PC-9 (cell line): ENCODE measurements around the gene ADIPOR2. TPM values are rescaled to one million over a fixed set of nuclear protein-coding genes. Genes with fewer than 3 reads are reported as not detected.

Source experiments
- BruUV-seq: library from RNA; stranded (reverse); fragments of 400-500 nt; replicated peaks from 2 replicates; lab custom pipeline; 2021; lab: Mats Ljungman, UMichigan
- CTCF ChIA-PET: fragments of 300-600 bp; sonication (Branson Sonifier 250); formaldehyde crosslinking; loops from one replicate; lab custom pipeline; 2022; ENCODE audit warnings: antibody characterized with exemption; lab: Charles Lee
- POLR2A ChIA-PET: fragments of 300-600 bp; sonication (Branson Sonifier 250); formaldehyde crosslinking; loops from one replicate; lab custom pipeline; 2022; ENCODE audit warnings: antibody characterized with exemption; ENCODE audit not compliant: unreplicated experiment; lab: Charles Lee
- DNase-seq, 2 experiments: peaks; one replicate each; pipeline versions ENCODE4 v3.0.0 to v3.0.0-alpha.2; 2015 to 2022; ENCODE audit warnings: mixed read lengths in 1 of 2
- H2AFZ ChIP-seq: fragments of 200-600 bp; sonication (generic); 2 replicates; pipeline ENCODE4 v1.8.1; 2017; ENCODE audit warnings: antibody characterized with exemption
- H3F3A ChIP-seq: fragments of 200-600 bp; sonication (generic); 2 replicates; pipeline ENCODE4 v1.8.1; 2017; ENCODE audit warnings: antibody characterized with exemption, mild to moderate bottlenecking, low read depth; ENCODE audit not compliant: insufficient read depth
- H3K27ac ChIP-seq: fragments of 200-600 bp; sonication (generic); 2 replicates; pipeline ENCODE4 v1.6.1; 2016; ENCODE audit warnings: mixed run types
- H3K27me3 ChIP-seq: fragments of 200-600 bp; sonication (generic); 2 replicates; pipeline ENCODE4 v1.6.1; 2016; ENCODE audit warnings: low read depth, mixed run types; ENCODE audit not compliant: insufficient read depth
- H3K36me3 ChIP-seq: fragments of 200-600 bp; sonication (generic); 2 replicates; pipeline ENCODE4 v1.6.1; 2016; ENCODE audit warnings: low read depth, mixed run types
- H3K4me1 ChIP-seq: fragments of 200-600 bp; sonication (generic); replicated peaks from 2 replicates; pipeline ENCODE4 v1.6.1; 2016; ENCODE audit warnings: mixed run types; ENCODE audit not compliant: insufficient read depth
- H3K4me2 ChIP-seq: fragments of 200-600 bp; sonication (generic); 2 replicates; pipeline ENCODE4 v1.6.1; 2017; ENCODE audit warnings: mixed run types
- H3K4me3 ChIP-seq: fragments of 200-600 bp; sonication (generic); 2 replicates; pipeline ENCODE4 v1.6.1; 2016; ENCODE audit warnings: mixed run types
- H3K79me2 ChIP-seq: fragments of 200-600 bp; sonication (generic); 2 replicates; pipeline ENCODE4 v1.6.1; 2017; ENCODE audit warnings: low read depth, mixed run types
- H3K9me2 ChIP-seq: fragments of 200-600 bp; sonication (generic); 2 replicates; pipeline ENCODE4 v1.8.1; 2017; ENCODE audit warnings: mild to moderate bottlenecking; ENCODE audit not compliant: insufficient read depth
- H3K9me3 ChIP-seq: fragments of 200-600 bp; sonication (generic); 2 replicates; pipeline ENCODE4 v1.8.1; 2016; ENCODE audit warnings: low read depth; ENCODE audit not compliant: insufficient read depth
- H4K20me1 ChIP-seq: fragments of 200-600 bp; sonication (generic); 2 replicates; pipeline ENCODE4 v1.8.1; 2017; ENCODE audit not compliant: insufficient read depth
- CTCF ChIP-seq: fragments of 200-600 bp; sonication (generic); conservative IDR thresholded peaks from 2 replicates; pipeline ENCODE4 v1.6.1; 2017; ENCODE audit warnings: mixed run types, antibody characterized with exemption, mild to moderate bottlenecking, moderate library complexity
- EZH2 ChIP-seq: fragments of 200-600 bp; sonication (generic); IDR thresholded peaks from 2 replicates; pipeline ENCODE4 v1.8.0; 2017; ENCODE audit warnings: antibody characterized with exemption, low read depth
- intact Hi-C: fragments of 100-400 bp; cut with micrococcal nuclease; formaldehyde crosslinking; loops from one replicate; pipeline ENCODE4 v1.10.0; 2022; ENCODE audit not compliant: unreplicated experiment
- total RNA-seq: library from RNA; stranded (reverse); gene quantifications from 2 replicates; pipeline ENCODE4 v1.2.3, GENCODE V29; 2021

The ADIPOR2 gene
- total RNA-seq, 1 experiment from 2014 or later, result 107 TPM

DNA sequence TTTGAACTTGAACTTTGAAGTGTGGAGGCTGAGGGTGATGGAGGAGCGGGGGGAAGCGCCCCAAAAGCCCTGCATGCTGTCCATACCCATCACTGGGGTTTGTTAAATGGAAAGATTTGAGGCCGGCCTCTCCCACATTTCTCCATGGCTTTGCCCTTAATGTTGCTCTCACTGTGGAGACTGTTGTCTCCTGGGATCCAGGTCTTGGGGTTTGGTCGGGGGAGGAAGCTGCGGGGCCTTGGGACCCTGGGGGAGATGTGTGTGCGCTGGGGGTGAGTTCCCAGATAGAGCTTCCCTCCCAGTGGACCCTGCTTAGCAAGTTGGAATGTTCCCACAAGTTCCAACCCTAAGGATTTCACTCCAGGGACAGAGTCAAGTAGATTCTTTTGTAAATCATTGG lies 101.5 kb downstream of the ADIPOR2 start:
- POLR2A ChIA-PET, result no interaction called here

DNA sequence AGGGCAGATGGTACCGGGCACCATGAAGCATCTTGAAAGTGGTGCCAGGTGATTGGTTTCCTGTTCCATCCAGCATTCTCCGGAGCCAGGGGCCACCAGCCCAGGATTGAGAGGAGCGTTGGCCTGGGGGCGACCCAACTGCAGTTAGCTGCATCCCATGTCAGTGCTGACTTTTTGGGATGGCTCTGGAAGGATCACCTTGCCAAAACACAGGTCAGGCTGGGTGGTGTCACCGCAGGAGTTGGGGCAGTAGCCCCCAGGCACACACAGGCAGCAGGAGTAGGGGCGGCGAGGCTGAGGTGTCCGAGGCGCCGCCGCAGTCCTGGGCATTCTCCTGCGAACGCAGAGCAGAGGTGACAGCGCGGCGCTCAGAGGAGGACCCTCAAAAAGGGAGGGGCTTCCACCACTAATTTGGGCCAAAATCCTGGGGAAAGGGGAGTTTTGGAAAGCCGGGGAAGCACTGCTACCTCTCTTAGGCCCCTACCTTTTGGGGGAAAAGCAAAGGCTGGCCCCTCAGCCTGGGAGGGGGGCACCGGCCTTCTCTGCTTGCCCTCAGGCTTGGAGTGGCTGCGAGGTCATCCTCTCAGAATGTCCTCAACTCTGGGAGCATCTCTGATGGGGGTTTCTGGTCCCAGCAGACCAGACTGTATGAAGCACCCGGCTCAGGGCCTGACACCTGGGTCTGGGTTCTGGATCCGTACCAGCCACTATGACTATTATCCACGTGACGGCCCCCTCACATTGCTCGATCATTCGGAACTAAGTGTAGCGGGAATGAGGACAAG lies 102.7 kb downstream of the ADIPOR2 start:
- POLR2A ChIA-PET, result no interaction called here
- no peaks in the 10 kb centered on the region for H3K27me3 ChIP-seq
- peaks cover under 1% of the 10 kb centered on the region; the same call in 1 of the 2 replicates for H3F3A ChIP-seq
- CTCF ChIA-PET, result no interaction called here
- TF ChIP-seq CTCF (no peak), EZH2 (no peak)
- no peak overlapping the region for H3K4me3 ChIP-seq
- H2AFZ ChIP-seq, result no peak overlapping the region
- intact Hi-C loops, result no loop called here
- H3K79me2 ChIP-seq, result no peaks in the 10 kb centered on the region
- DNase-seq, result no peak
- no peaks in the 10 kb centered on the region for H3K9me3 ChIP-seq
- no TSS peak for BruUV-seq
- no peak overlapping the region for H3K4me2 ChIP-seq
- no peaks in the 10 kb centered on the region for H4K20me1 ChIP-seq
- H3K4me1 ChIP-seq, result peaks cover 6% of the 10 kb centered on the region; the same call in 1 of the 2 replicates
- no peaks in the 10 kb centered on the region for H3K36me3 ChIP-seq
- no peak overlapping the region for H3K27ac ChIP-seq
- no peaks in the 10 kb centered on the region for H3K9me2 ChIP-seq

More for the DNA sequence above, 101.5 kb downstream of the ADIPOR2 start:
- DNase-seq, result no peak
- H3F3A ChIP-seq, result peaks cover 6% of the 10 kb centered on the region; the same call in 1 of the 2 replicates
- H4K20me1 ChIP-seq, result no peaks in the 10 kb centered on the region
- no peak overlapping the region for H3K4me3 ChIP-seq
- H3K79me2 ChIP-seq, result no peaks in the 10 kb centered on the region
- H3K9me2 ChIP-seq, result no peaks in the 10 kb centered on the region
- H3K27me3 ChIP-seq, result no peaks in the 10 kb centered on the region
- no peaks in the 10 kb centered on the region for H3K36me3 ChIP-seq
- intact Hi-C loops, result no loop called here
- CTCF ChIA-PET, result interaction anchor here (1.9 kb wide), 1 partner anchor 142 kb away, joined by 8 read pairs; no protein-coding TSS in a partner anchor
- no peak overlapping the region for H3K4me2 ChIP-seq
- H3K9me3 ChIP-seq, result no peaks in the 10 kb centered on the region
- peaks cover 6% of the 10 kb centered on the region; the same call in 1 of the 2 replicates for H3K4me1 ChIP-seq
- BruUV-seq, result no TSS peak
- TF ChIP-seq CTCF (no peak), EZH2 (no peak)
- H3K27ac ChIP-seq, result no peak overlapping the region
- no peak overlapping the region for H2AFZ ChIP-seq

GRCh38 chr12:1794440-1795090 lies 103.7 kb downstream of the ADIPOR2 start:
- H3K27me3 ChIP-seq, result no peaks in the 10 kb centered on the region
- DNase-seq, result no peak
- no peaks in the 10 kb centered on the region for H4K20me1 ChIP-seq
- no peaks in the 10 kb centered on the region for H3K36me3 ChIP-seq
- no TSS peak for BruUV-seq
- H3K4me1 ChIP-seq, result peaks cover 6% of the 10 kb centered on the region; the same call in 1 of the 2 replicates
- no peaks in the 10 kb centered on the region for H3K9me2 ChIP-seq
- H3K4me2 ChIP-seq, result no peak overlapping the region
- H2AFZ ChIP-seq, result no peak overlapping the region
- POLR2A ChIA-PET, result no interaction called here
- no peak overlapping the region for H3K27ac ChIP-seq
- intact Hi-C loops, result loop anchor here (5.0 kb wide), 1 partner anchor 788 kb away; no protein-coding TSS in a partner anchor
- CTCF ChIA-PET, result interaction anchor here (2.2 kb wide), 1 partner anchor 145 kb away, joined by 10 read pairs; no protein-coding TSS in a partner anchor
- TF ChIP-seq CTCF (no peak), EZH2 (no peak)
- no peak overlapping the region for H3K4me3 ChIP-seq
- H3F3A ChIP-seq, result no peaks in the 10 kb centered on the region
- H3K79me2 ChIP-seq, result no peaks in the 10 kb centered on the region
- no peaks in the 10 kb centered on the region for H3K9me3 ChIP-seq
